HepG2 (cell line): Measurements from ENCODE around the gene NOTO. TPM values are rescaled to one million over a fixed set of nuclear protein-coding genes. Genes with fewer than 3 reads are reported as not detected.
"Not testable (repeated sequence)": the region's sequence is repeated elsewhere in the genome, so short reads cannot be mapped to it uniquely, and the experiment has no call there.

Experiments used
- ATAC-seq: fragments of 200-7000 bp; cut with Tn5 transposase; 3 replicates; pipeline ENCODE4 v1.9.1; 2020; ENCODE audit warnings: mild to moderate bottlenecking, moderate library complexity
- BruUV-seq: library from RNA; stranded (reverse); fragments of 400-500 nt; replicated peaks from 2 replicates; lab custom pipeline; 2021; lab: Mats Ljungman, UMichigan
- CTCF ChIA-PET: fragments of 300-600 bp; formaldehyde crosslinking; extraction: SDS; loops from one replicate; lab custom pipeline; 2021; ENCODE audit warnings: low total read pairs, inconsistent platforms, low intra/inter-chr PET ratio; lab: Yijun Ruan, JAX
- POLR2A ChIA-PET: fragments of 350-600 bp; sonication (Branson Sonifier 250); formaldehyde crosslinking; loops from one replicate; lab custom pipeline; 2020; ENCODE audit warnings: antibody characterized with exemption, inconsistent platforms; lab: Yijun Ruan, JAX
- DNase-seq: peaks from one replicate; pipeline ENCODE4 v3.0.0-alpha.2; 2015; ENCODE audit warnings: low spot score
- FAIRE-seq: peaks from 3 replicates; lab custom pipeline; 2011; peaks lifted over from hg19 to GRCh38; lab: Jason Lieb, UNC
- H2AFZ ChIP-seq: one replicate; pipeline ENCODE4 v1.6.1; 2011; ENCODE audit warnings: low read length, inconsistent platforms
- H3K27ac ChIP-seq: fragments of 300-600 bp; 3 replicates; pipeline ENCODE4 v1.8.0; 2011; ENCODE audit warnings: mixed run types, mild to moderate bottlenecking, mixed read lengths, low read length, inconsistent platforms; ENCODE audit not compliant: insufficient read depth; ENCODE audit errors: extremely low read length
- H3K27me3 ChIP-seq, 2 experiments: fragments of 200-600 bp in 1 of 2; 2 replicates in 1 of 2; 3 replicates in 1 of 2; pipeline versions ENCODE4 v1.6.0 to v1.8.0; 2011; ENCODE audit warnings: low read length in 2 of 2, mild to moderate bottlenecking in 2 of 2, moderate library complexity in 2 of 2, inconsistent platforms in 1 of 2; ENCODE audit not compliant: insufficient read depth in 2 of 2, control insufficient read depth in 1 of 2
- H3K36me3 ChIP-seq, 2 experiments: fragments of 200-600 bp in 1 of 2; replicated peaks in 1 of 2; 2 replicates in 1 of 2; 3 replicates in 1 of 2; pipeline versions ENCODE4 v1.5.1 to v1.8.0; 2011; ENCODE audit warnings: low read length in 2 of 2, inconsistent platforms in 1 of 2; ENCODE audit not compliant: insufficient read depth in 2 of 2, control insufficient read depth in 1 of 2
- H3K4me1 ChIP-seq: 2 replicates; pipeline ENCODE4 v1.5.1; 2012; ENCODE audit warnings: low read length, inconsistent platforms; ENCODE audit not compliant: insufficient read depth
- H3K4me2 ChIP-seq: 2 replicates; pipeline ENCODE4 v1.6.0; 2011; ENCODE audit warnings: low read depth, low read length, inconsistent platforms
- H3K4me3 ChIP-seq, 3 experiments: fragments of 200-600 bp in 1 of 3; sonication (generic), shearing (Covaris generic) in 1 of 3; replicated peaks in 1 of 3; 2 replicates each; pipeline ENCODE4 v1.5.1; 2011 to 2016; ENCODE audit warnings: low read length in 3 of 3, inconsistent platforms in 2 of 3, low read depth in 2 of 3, mild to moderate bottlenecking in 2 of 3, control low read depth in 1 of 3, mixed read lengths in 1 of 3; ENCODE audit not compliant: insufficient read depth in 1 of 3
- H3K79me2 ChIP-seq: one replicate; pipeline ENCODE4 v1.6.1; 2011; ENCODE audit warnings: low read length, inconsistent platforms; ENCODE audit not compliant: insufficient read depth
- H3K9ac ChIP-seq: 2 replicates; pipeline ENCODE4 v1.6.0; 2011; ENCODE audit warnings: mild to moderate bottlenecking, low read depth, low read length, inconsistent platforms; ENCODE audit not compliant: insufficient read depth
- H3K9me3 ChIP-seq: 2 replicates; pipeline ENCODE4 v1.5.1; 2012; ENCODE audit warnings: mild to moderate bottlenecking, low read length
- H4K20me1 ChIP-seq: 2 replicates; pipeline ENCODE4 v1.6.0; 2011; ENCODE audit warnings: inconsistent platforms, mild to moderate bottlenecking, low read length, moderate library complexity; ENCODE audit not compliant: insufficient read depth
- CENPBD1 ChIP-seq: sonication (generic); formaldehyde crosslinking; IDR thresholded peaks from 2 replicates; pipeline ENCODE4 v1.8.0; 2022; ENCODE audit warnings: missing genetic modification reagents, low read depth, mild to moderate bottlenecking, borderline replicate concordance
- FOSL2 ChIP-seq: sonication (generic); formaldehyde crosslinking; IDR thresholded peaks from 2 replicates; pipeline ENCODE4 v1.4.0; 2020; ENCODE audit warnings: missing genetic modification reagents
- HNRNPUL1 ChIP-seq: fragments of 200-400 bp; formaldehyde crosslinking; IDR thresholded peaks from 2 replicates; pipeline ENCODE4 v1.6.1; 2017; ENCODE audit warnings: low read depth, mild to moderate bottlenecking, low read length, moderate library complexity
- IRF1 ChIP-seq: sonication (generic); formaldehyde crosslinking; IDR thresholded peaks from 2 replicates; pipeline ENCODE4 v1.4.0; 2020; ENCODE audit warnings: low read depth, mild to moderate bottlenecking, missing genetic modification reagents
- RAD51 ChIP-seq: fragments of 450-650 bp; IDR thresholded peaks from 2 replicates; pipeline ENCODE4 v1.6.1; 2016; ENCODE audit warnings: borderline replicate concordance
- ZBTB46 ChIP-seq: sonication (generic); formaldehyde crosslinking; IDR thresholded peaks from 2 replicates; pipeline ENCODE4 v1.4.0; 2020; ENCODE audit warnings: mild to moderate bottlenecking, missing genetic modification reagents, borderline replicate concordance
- ZFP91 ChIP-seq: sonication (generic); formaldehyde crosslinking; IDR thresholded peaks from 2 replicates; pipeline ENCODE4 v1.9.0; 2022; ENCODE audit warnings: missing genetic modification reagents, mild to moderate bottlenecking, borderline replicate concordance
- ZNF383 ChIP-seq: sonication (generic); formaldehyde crosslinking; IDR thresholded peaks from 2 replicates; pipeline ENCODE4 v1.4.0; 2020; ENCODE audit warnings: missing genetic modification reagents, mild to moderate bottlenecking, borderline replicate concordance
- WGBS: methylation state at CpG from one replicate; pipeline ENCODE4 v1.1.6; 2017; ENCODE audit warnings: low lambda C conversion rate; 5-methylcytosine and 5-hydroxymethylcytosine counted together
- in situ Hi-C: cut with HindIII; loops from 2 replicates; pipeline ENCODE4 v1.10.0; 2017; ENCODE audit warnings: low pct_unique_long_range_greater_than_20kb; ENCODE audit not compliant: extremely low pct_ligation_motif_present
- intact Hi-C: fragments of 100-400 bp; cut with micrococcal nuclease; formaldehyde crosslinking; loops from one replicate; pipeline ENCODE4 v1.10.0; 2022; ENCODE audit not compliant: unreplicated experiment
- polyA plus RNA-seq, 8 experiments: library from polyadenylated mRNA; depleted of rRNA in 3 of 8; stranded (reverse) in 7 of 8; unstranded in 1 of 8; fragments of >200 nt; fragmentation: Illumina TruSeq in 4 of 8; extraction: Trizol in 4 of 8; gene quantifications; 2 replicates each; pipeline versions ENCODE4 v1.2.1 to v1.2.3, GENCODE V29; 2011 to 2016; ENCODE audit warnings: low read depth in 4 of 8, missing spikeins in 1 of 8, mixed read lengths in 1 of 8; ENCODE audit not compliant: insufficient read depth in 1 of 8
- total RNA-seq, 5 experiments: library from RNA; depleted of rRNA; stranded (reverse); fragments of >200 nt; fragmentation: Illumina TruSeq; extraction: Trizol; gene quantifications; 2 replicates each; pipeline ENCODE4 v1.2.3, GENCODE V29; 2016; ENCODE audit warnings: low read depth in 1 of 5

NOTO gene
- total and polyA plus RNA-seq, 2 of the 13 experiments (the other 11 are each of a cell fraction or from before 2014, with no cell fraction given): not detected

- H3K9ac ChIP-seq, BruUV-seq, intact Hi-C loops, H4K20me1 ChIP-seq, ATAC-seq, H3K27me3 ChIP-seq, FAIRE-seq, H3K79me2 ChIP-seq, in situ Hi-C loops, H2AFZ ChIP-seq, H3K36me3 ChIP-seq, H3K27ac ChIP-seq, H3K4me2 ChIP-seq, H3K9me3 ChIP-seq, CTCF ChIA-PET, H3K4me3 ChIP-seq, DNase-seq: not testable (repeated sequence)
- H3K4me1 ChIP-seq: peaks cover 55% of the 10 kb centered on the region
- 0 out of 2 replicates have a peak, but pooled peaks have one; percentile 18 for TF ChIP-seq FOSL2
- POLR2A ChIA-PET: interaction anchor here (2.8 kb wide), 1 partner anchor 13 kb away, joined by 15 read pairs; the partner anchor contains the start of gene SMYD5
- WGBS: 47% methylated on average over 10 of the region's 10 CpGs
Measured at GRCh38 chr2:73200281-73200680, 2.1 kb upstream of the NOTO start.

- FAIRE-seq (no peak), ATAC-seq (peak; percentile 11; the same call in 2 of the 3 replicates), DNase-seq (no peak)
- Histone ChIP-seq H4K20me1 (no peaks in the 10 kb centered on the region), H3K4me2 (no peak overlapping the region), H3K4me1 (peaks cover 45% of the 10 kb centered on the region), H3K27ac (no peak overlapping the region), H3K36me3 (no peaks in the 10 kb centered on the region), H3K4me3 (no peak overlapping the region), H3K9me3 (no peaks in the 10 kb centered on the region), H3K9ac (no peak overlapping the region), H3K27me3 (peaks cover 0 to 8% of the 10 kb centered on the region in 2 experiments; a peak in 1 of 5 replicates), H2AFZ (no peak overlapping the region), H3K79me2 (no peaks in the 10 kb centered on the region)
- no TSS peak for BruUV-seq
- 82% methylated on average over 44 of the region's 44 CpGs for whole genome bisulfite sequencing
- in situ Hi-C loops: no loop called here
- ChIA-PET CTCF (no interaction called here), POLR2A (interaction anchor here (1.8 kb wide), 1 partner anchor 10 kb away, joined by 9 read pairs; the partner anchor contains the start of gene SMYD5)
- intact Hi-C loops: no loop called here
- TF ChIP-seq HNRNPUL1: no peak
- no peak for TF ChIP-seq ZBTB46
- no peak for TF ChIP-seq CENPBD1
- no peak for TF ChIP-seq ZNF383 (CRISPR knock-in tag)
- TF ChIP-seq IRF1 (CRISPR knock-in tag): no peak
- no peak for TF ChIP-seq RAD51
- TF ChIP-seq ZFP91 (CRISPR knock-in tag): no peak
Measured at GRCh38 chr2:73203055-73203681, 794 bp downstream of the NOTO start.
